ENCODE results near the gene TMSB4X. TPM values are rescaled to one million over a fixed set of nuclear protein-coding genes. Genes with fewer than 3 reads are reported as not detected.
A peak's percentile ranks its signal among the peaks of the same experiment; 100 is the strongest.

Gene TMSB4X
- polyA plus RNA-seq, 1 experiment, result 6,551 TPM

- Histone ChIP-seq H3K27ac (ENCODE audit: low read depth, low read length) (no peak overlapping the region), H3K4me3 (ENCODE audit: low read depth, low read length) (no peak overlapping the region), H3K27me3 (ENCODE audit: control insufficient read depth, insufficient read depth, low read length) (no peaks in the 10 kb centered on the region), H3K9me3 (ENCODE audit: control insufficient read depth, insufficient read depth, low read length) (no peaks in the 10 kb centered on the region)
- CTCF ChIA-PET, result interaction anchor here (4.0 kb wide), 1 partner anchor 8 kb away, joined by 31 read pairs; no protein-coding TSS in a partner anchor
- DNase-seq (ENCODE audit: low read depth, low spot score), result no peak
- POLR2A ChIA-PET, result no interaction called here
- no peak for TF ChIP-seq CTCF (IDR thresholded peaks at IDR 0.05; ENCODE audit: low read depth, low read length)
Observed at GRCh38 chrX:12954981-12955380, 19.9 kb upstream of the TMSB4X start.

DNA sequence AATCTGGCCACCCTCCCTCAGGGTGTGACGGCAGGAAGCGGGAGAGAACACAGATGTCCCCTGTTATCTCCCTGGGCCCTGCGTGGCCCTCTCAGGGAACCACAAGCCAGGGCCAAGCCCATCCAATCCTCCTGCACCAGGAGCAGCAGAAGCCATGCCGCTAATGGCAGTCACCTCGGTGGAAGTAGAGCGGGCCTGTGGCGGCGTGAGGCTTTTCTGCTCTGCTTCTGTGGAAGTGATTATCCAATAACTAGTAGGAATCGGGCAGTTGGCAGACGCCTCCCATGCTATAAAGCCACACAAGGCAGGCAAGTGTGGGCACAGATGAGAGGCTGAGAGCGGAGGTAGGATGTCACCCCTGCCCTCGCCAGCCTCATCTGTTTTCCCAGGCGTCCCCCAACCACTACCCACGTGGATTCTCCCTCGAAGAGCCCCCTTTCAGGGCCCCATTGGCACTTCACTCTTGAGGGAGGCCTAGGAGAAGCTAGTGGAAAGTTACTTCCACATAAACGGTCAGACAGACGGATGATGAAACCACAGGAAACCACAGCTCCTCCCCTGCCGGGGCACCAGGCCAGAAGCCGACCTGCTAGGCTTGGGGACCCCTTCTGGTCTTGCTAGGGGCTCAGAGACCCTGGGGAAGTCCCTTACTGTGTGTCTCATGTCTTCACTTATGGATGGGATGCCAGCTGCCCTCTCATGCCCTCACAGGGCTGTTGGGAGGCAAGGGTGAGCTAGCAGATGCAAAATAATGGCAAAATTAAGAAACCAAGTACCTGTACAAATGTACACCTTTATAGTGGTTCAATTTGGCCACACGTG lies 18.8 kb upstream of the TMSB4X start:
- DNase-seq (ENCODE audit: low read depth, low spot score), result no peak
- Histone ChIP-seq H3K27me3 (ENCODE audit: control insufficient read depth, insufficient read depth, low read length) (no peaks in the 10 kb centered on the region), H3K9me3 (ENCODE audit: control insufficient read depth, insufficient read depth, low read length) (no peaks in the 10 kb centered on the region), H3K27ac (ENCODE audit: low read depth, low read length) (peak overlapping the region; percentile 96), H3K4me3 (ENCODE audit: low read depth, low read length) (no peak overlapping the region)
- CTCF ChIA-PET, result interaction anchor here (4.0 kb wide), 1 partner anchor 9 kb away, joined by 31 read pairs; no protein-coding TSS in a partner anchor
- TF ChIP-seq CTCF (IDR thresholded peaks at IDR 0.05; ENCODE audit: low read depth, low read length), result no peak
- POLR2A ChIA-PET, result interaction anchor here (0.8 to 1.2 kb wide), 3 partner anchors 9 to 22 kb away, joined by 4 to 19 read pairs (median 4); partner anchors contain the start of gene TMSB4X

DNA sequence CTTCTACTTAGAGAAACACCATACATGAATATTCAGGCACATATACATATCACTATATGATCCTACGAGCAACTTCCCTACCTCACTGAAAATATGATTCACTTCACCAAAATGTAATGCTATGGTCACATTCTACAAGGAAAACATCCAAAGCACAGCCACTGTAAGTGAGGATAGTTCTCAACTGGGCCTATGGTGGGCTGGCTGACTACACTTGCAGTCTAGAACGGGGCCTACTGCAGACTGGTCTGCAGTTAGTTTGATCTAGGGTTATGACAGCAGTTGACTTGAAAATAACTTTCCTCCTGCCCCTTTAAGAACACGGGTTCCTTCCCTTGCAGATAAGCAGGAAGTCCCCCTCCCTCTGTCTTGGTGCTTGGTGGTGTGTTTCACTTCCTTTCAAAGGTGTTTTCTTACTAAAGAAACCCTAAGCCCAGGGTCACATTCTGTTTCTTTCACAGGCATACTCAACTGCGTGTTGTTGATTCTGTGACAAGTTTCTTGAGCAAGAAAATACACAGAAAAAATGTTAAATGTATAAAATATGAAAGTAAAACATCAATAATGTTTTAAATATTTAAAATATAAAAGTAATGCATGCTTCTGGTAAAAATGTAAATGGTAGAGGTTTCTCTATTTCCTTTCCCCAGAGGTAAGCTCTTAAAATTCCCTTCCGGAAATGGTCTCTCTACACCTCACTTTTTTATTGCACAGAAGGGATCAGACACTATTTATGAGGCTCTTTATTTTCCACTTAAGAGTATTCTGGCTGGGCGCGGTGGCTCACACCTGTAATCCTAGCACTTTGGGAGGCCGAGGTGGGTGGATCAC lies 18.0 kb upstream of the TMSB4X start:
- CTCF ChIA-PET, result interaction anchor here (0.5 to 4.0 kb wide), 2 partner anchors 10 to 19 kb away, joined by 4 to 31 read pairs; no protein-coding TSS in a partner anchor
- Histone ChIP-seq H3K4me3 (ENCODE audit: low read depth, low read length) (no peak overlapping the region), H3K27me3 (ENCODE audit: control insufficient read depth, insufficient read depth, low read length) (no peaks in the 10 kb centered on the region), H3K27ac (ENCODE audit: low read depth, low read length) (peak overlapping the region; percentile 96), H3K9me3 (ENCODE audit: control insufficient read depth, insufficient read depth, low read length) (no peaks in the 10 kb centered on the region)
- TF ChIP-seq CTCF (IDR thresholded peaks at IDR 0.05; ENCODE audit: low read depth, low read length), result no peak
- DNase-seq (ENCODE audit: low read depth, low spot score), result no peak
- POLR2A ChIA-PET, result interaction anchor here (0.8 to 1.2 kb wide), 3 partner anchors 10 to 22 kb away, joined by 4 to 19 read pairs (median 4); partner anchors contain the start of gene TMSB4X

DNA sequence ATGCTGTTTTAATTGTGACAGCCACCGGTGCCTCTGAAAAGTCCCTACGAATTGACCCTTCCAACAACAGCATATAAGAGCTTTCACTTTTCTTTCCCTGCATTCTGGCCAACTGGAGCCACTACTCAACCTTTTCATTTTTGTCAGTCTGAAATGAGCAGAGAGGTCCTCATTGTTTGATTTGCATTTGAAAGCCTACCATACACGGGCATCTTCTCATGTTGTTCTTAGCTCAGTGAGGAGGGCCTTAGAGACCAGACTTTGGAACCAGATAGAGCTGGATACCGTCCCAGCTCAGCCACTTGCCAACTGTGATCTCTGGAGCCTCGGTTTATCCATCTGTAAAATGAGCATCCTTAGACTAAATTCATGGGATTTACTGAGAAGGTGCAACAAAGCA lies 16.9 kb upstream of the TMSB4X start:
- no peak for DNase-seq (ENCODE audit: low read depth, low spot score)
- Histone ChIP-seq H3K4me3 (ENCODE audit: low read depth, low read length) (no peak overlapping the region), H3K27ac (ENCODE audit: low read depth, low read length) (no peak overlapping the region), H3K27me3 (ENCODE audit: control insufficient read depth, insufficient read depth, low read length) (no peaks in the 10 kb centered on the region), H3K9me3 (ENCODE audit: control insufficient read depth, insufficient read depth, low read length) (peaks cover 4% of the 10 kb centered on the region; the same call in 1 of the 2 replicates)
- ChIA-PET CTCF (interaction anchor here (4.0 kb wide), 1 partner anchor 11 kb away, joined by 31 read pairs; no protein-coding TSS in a partner anchor), POLR2A (no interaction called here)
- no peak for TF ChIP-seq CTCF (IDR thresholded peaks at IDR 0.05; ENCODE audit: low read depth, low read length)

All from AG04450 (cell line).